Neural progenitor cell (in vitro differentiated cells): ENCODE measurements around the gene TMEM60. TPM values are rescaled to one million over a fixed set of nuclear protein-coding genes. Genes with fewer than 3 reads are reported as not detected.
A peak's percentile ranks its signal among the peaks of the same experiment; 100 is the strongest.

Experiments used
- DNase-seq: peaks from one replicate; pipeline ENCODE4 v3.0.0-alpha.2; 2016; ENCODE audit warnings: low spot score
- H2AFZ ChIP-seq: fragments of 200-600 bp; sonication (generic); replicated peaks from 2 replicates; pipeline ENCODE4 v1.6.1; 2016; ENCODE audit warnings: antibody characterized with exemption
- H3F3A ChIP-seq: fragments of 200-600 bp; sonication (generic); 2 replicates; pipeline ENCODE4 v1.6.1; 2016; ENCODE audit warnings: antibody characterized with exemption, low read depth
- H3K27ac ChIP-seq: fragments of 200-600 bp; sonication (generic); 2 replicates; pipeline ENCODE4 v1.5.1; 2016; ENCODE audit warnings: mild to moderate bottlenecking
- H3K27me3 ChIP-seq: fragments of 200-600 bp; sonication (generic); 2 replicates; pipeline ENCODE4 v1.6.1; 2016; ENCODE audit warnings: mild to moderate bottlenecking, moderate library complexity
- H3K36me3 ChIP-seq: fragments of 200-600 bp; sonication (generic); 2 replicates; pipeline ENCODE4 v1.5.1; 2016
- H3K4me1 ChIP-seq: fragments of 200-600 bp; sonication (generic); 2 replicates; pipeline ENCODE4 v1.6.1; 2016; ENCODE audit warnings: mixed run types
- H3K4me2 ChIP-seq: fragments of 200-600 bp; sonication (generic); 2 replicates; pipeline ENCODE4 v1.6.1; 2016
- H3K4me3 ChIP-seq: fragments of 200-600 bp; sonication (generic); 2 replicates; pipeline ENCODE4 v1.5.1; 2016
- H3K79me2 ChIP-seq: fragments of 200-600 bp; sonication (generic); 2 replicates; pipeline ENCODE4 v1.6.1; 2016; ENCODE audit warnings: low read depth
- H3K9ac ChIP-seq: fragments of 200-600 bp; sonication (generic); 2 replicates; pipeline ENCODE4 v1.6.1; 2016
- H3K9me3 ChIP-seq: fragments of 200-600 bp; sonication (generic); 2 replicates; pipeline ENCODE4 v1.5.1; 2016; ENCODE audit warnings: low read depth
- H4K20me1 ChIP-seq: fragments of 200-600 bp; sonication (generic); 2 replicates; pipeline ENCODE4 v1.6.1; 2016; ENCODE audit warnings: low read depth
- H3K27ac Mint-ChIP-seq: 3 replicates; pipeline ENCODE4 v1.8.0; 2021; ENCODE audit warnings: mixed read lengths
- H3K27me3 Mint-ChIP-seq: 2 replicates; pipeline ENCODE4 v1.8.0; 2022; ENCODE audit warnings: low read depth, mild to moderate bottlenecking, inconsistent platforms, moderate library complexity, mixed read lengths; ENCODE audit not compliant: insufficient read depth
- H3K36me3 Mint-ChIP-seq: 3 replicates; pipeline ENCODE4 v1.8.0; 2021; ENCODE audit warnings: mixed read lengths
- H3K4me1 Mint-ChIP-seq: 3 replicates; pipeline ENCODE4 v1.8.0; 2021; ENCODE audit warnings: mixed read lengths
- H3K4me3 Mint-ChIP-seq: 3 replicates; pipeline ENCODE4 v1.8.0; 2021; ENCODE audit warnings: mild to moderate bottlenecking, moderate library complexity, mixed read lengths
- H3K9me3 Mint-ChIP-seq: 3 replicates; pipeline ENCODE4 v1.8.0; 2020; ENCODE audit warnings: mixed read lengths
- EZH2 ChIP-seq: fragments of 200-600 bp; sonication (generic); IDR thresholded peaks from 2 replicates; pipeline ENCODE4 v1.6.1; 2017; ENCODE audit warnings: antibody characterized with exemption, mild to moderate bottlenecking, moderate library complexity
- EZH2phosphoT487 ChIP-seq: fragments of 200-600 bp; sonication (generic); IDR thresholded peaks from 2 replicates; pipeline ENCODE4 v1.6.1; 2017; ENCODE audit warnings: antibody characterized with exemption
- total RNA-seq: library from RNA; depleted of rRNA; stranded (reverse); fragments of >200 nt; gene quantifications from 2 replicates; pipeline ENCODE4 v1.2.3, GENCODE V29; 2015; ENCODE audit warnings: low replicate concordance
- TF ChIP-seq, protein P1 (sequence below): fragments of 200-600 bp; sonication (generic); IDR thresholded peaks from 2 replicates; pipeline ENCODE4 v1.5.1; 2017; ENCODE audit warnings: antibody characterized with exemption, mild to moderate bottlenecking

Gene TMEM60
- total RNA-seq, 1 donor from 2014 or later, result 42.8 TPM

- Mint-ChIP-seq H3K4me3 (peak overlapping the region; percentile 58), H3K9me3 (no peaks in the 10 kb centered on the region), H3K36me3 (peaks cover 17% of the 10 kb centered on the region), H3K4me1 (peaks cover 26% of the 10 kb centered on the region), H3K27ac (no peak overlapping the region), H3K27me3 (no peaks in the 10 kb centered on the region)
- Histone ChIP-seq H3K9ac (no peak overlapping the region), H3K79me2 (peaks cover 66% of the 10 kb centered on the region), H3K36me3 (no peaks in the 10 kb centered on the region), H3K9me3 (no peaks in the 10 kb centered on the region), H4K20me1 (peaks cover 11% of the 10 kb centered on the region), H3F3A (peaks cover 28% of the 10 kb centered on the region), H3K27me3 (no peaks in the 10 kb centered on the region), H3K27ac (no peak overlapping the region), H3K4me2 (peak overlapping the region; percentile 99), H3K4me1 (peaks cover 13% of the 10 kb centered on the region), H2AFZ (no peak overlapping the region), H3K4me3 (peak overlapping the region; percentile 85)
- DNase-seq, result no peak
- no peak for TF ChIP-seq EZH2phosphoT487
- no peak for TF ChIP-seq EZH2
- TF ChIP-seq, protein P1, sequence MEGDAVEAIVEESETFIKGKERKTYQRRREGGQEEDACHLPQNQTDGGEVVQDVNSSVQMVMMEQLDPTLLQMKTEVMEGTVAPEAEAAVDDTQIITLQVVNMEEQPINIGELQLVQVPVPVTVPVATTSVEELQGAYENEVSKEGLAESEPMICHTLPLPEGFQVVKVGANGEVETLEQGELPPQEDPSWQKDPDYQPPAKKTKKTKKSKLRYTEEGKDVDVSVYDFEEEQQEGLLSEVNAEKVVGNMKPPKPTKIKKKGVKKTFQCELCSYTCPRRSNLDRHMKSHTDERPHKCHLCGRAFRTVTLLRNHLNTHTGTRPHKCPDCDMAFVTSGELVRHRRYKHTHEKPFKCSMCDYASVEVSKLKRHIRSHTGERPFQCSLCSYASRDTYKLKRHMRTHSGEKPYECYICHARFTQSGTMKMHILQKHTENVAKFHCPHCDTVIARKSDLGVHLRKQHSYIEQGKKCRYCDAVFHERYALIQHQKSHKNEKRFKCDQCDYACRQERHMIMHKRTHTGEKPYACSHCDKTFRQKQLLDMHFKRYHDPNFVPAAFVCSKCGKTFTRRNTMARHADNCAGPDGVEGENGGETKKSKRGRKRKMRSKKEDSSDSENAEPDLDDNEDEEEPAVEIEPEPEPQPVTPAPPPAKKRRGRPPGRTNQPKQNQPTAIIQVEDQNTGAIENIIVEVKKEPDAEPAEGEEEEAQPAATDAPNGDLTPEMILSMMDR, result no peak
Observed at GRCh38 chr7:77796109-77796508, 2.1 kb downstream of the TMEM60 start.

GRCh38 chr7:77794000-77794399, 4.2 kb downstream of the TMEM60 start:
- peaks cover 47% of the 10 kb centered on the region for H3K79me2 ChIP-seq

GRCh38 chr7:77791956-77792355, 6.3 kb downstream of the TMEM60 start:
- Histone ChIP-seq H3K36me3 (no peaks in the 10 kb centered on the region), H3K4me2 (no peak overlapping the region), H3K27ac (peak overlapping the region; percentile 56), H3K4me3 (no peak overlapping the region), H3K27me3 (no peaks in the 10 kb centered on the region), H3K9ac (no peak overlapping the region), H3K4me1 (peaks cover 3% of the 10 kb centered on the region), H2AFZ (no peak overlapping the region), H3K79me2 (peaks cover 36% of the 10 kb centered on the region), H3F3A (peaks cover 9% of the 10 kb centered on the region), H3K9me3 (no peaks in the 10 kb centered on the region), H4K20me1 (peaks cover 7% of the 10 kb centered on the region)
- no peaks in the 10 kb centered on the region for H3K27me3 Mint-ChIP-seq
- DNase-seq, result no peak
- peaks cover 6% of the 10 kb centered on the region for H3K4me1 Mint-ChIP-seq
- no peak overlapping the region for H3K27ac Mint-ChIP-seq
- peaks cover 18% of the 10 kb centered on the region for H3K36me3 Mint-ChIP-seq
- no peaks in the 10 kb centered on the region for H3K9me3 Mint-ChIP-seq
- H3K4me3 Mint-ChIP-seq, result no peak overlapping the region
- TF ChIP-seq, protein P1, result no peak
- no peak for TF ChIP-seq EZH2
- TF ChIP-seq EZH2phosphoT487, result no peak

More at GRCh38 chr7:77794000-77794399, 4.2 kb downstream of the TMEM60 start:
- Mint-ChIP-seq H3K27me3 (no peaks in the 10 kb centered on the region), H3K9me3 (no peaks in the 10 kb centered on the region), H3K4me1 (peaks cover 18% of the 10 kb centered on the region), H3K36me3 (peaks cover 17% of the 10 kb centered on the region), H3K4me3 (no peak overlapping the region), H3K27ac (no peak overlapping the region)
- Histone ChIP-seq H2AFZ (no peak overlapping the region), H3K36me3 (no peaks in the 10 kb centered on the region), H3K27me3 (no peaks in the 10 kb centered on the region), H3K9ac (no peak overlapping the region), H3F3A (peaks cover 18% of the 10 kb centered on the region), H3K4me2 (no peak overlapping the region), H4K20me1 (peaks cover 11% of the 10 kb centered on the region), H3K4me1 (peaks cover 8% of the 10 kb centered on the region), H3K9me3 (no peaks in the 10 kb centered on the region), H3K4me3 (no peak overlapping the region), H3K27ac (no peak overlapping the region)
- no peak for DNase-seq
- TF ChIP-seq, protein P1, result no peak
- no peak for TF ChIP-seq EZH2phosphoT487
- no peak for TF ChIP-seq EZH2
